Activated gamma-delta T cell treated with Interleukin-2 at 50 U/mL for 16 hours (primary cell): ENCODE measurements around the gene C2orf76.
"Not testable (repeated sequence)": the region's sequence is repeated elsewhere in the genome, so short reads cannot be mapped to it uniquely, and the experiment has no call there.

Source experiments
- DNase-seq: peaks from one replicate; pipeline ENCODE4 v3.0.0-alpha.2; 2020

Gene C2orf76

DNA sequence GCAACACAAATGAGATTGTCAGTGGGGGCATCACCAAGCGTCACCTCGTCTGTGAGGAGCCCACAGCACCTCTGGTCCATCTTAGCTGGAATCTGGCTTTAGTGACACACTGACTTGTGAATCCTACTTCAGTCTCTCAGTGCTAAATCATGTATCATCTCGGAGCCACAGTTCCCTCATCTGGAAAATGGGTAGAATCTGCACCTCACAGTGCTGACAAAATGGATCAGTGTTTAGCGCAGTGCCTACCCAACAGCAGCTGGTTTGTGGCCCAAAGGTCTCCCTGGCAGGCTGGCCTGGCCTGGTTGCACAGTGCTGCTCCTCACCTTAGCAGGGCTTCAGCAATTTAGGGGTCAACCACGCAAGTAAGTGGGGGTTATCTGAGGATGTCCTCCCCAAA is 10.2 kb upstream of the C2orf76 start:
- DNase-seq = no peak

DNA sequence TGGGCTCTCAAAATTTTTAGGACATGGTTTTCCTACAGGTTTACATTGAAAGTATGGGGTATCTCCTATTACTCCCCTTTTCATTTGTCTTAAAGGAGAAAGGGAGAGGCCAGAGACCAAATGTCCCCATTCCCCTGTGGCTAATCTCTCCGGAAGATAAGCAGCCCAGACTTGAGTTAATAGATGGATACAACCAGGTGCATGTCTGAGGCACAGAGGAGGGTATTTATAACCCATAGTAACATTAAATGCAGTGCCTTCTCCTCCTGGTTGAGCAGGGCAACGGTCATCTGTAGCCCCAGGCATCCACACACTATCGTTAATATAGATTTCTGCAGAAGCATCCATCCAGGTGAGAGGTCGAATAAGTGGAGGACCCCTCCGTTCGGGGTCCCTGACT is 9.8 kb upstream of the C2orf76 start:
- not testable (repeated sequence) for DNase-seq

DNA sequence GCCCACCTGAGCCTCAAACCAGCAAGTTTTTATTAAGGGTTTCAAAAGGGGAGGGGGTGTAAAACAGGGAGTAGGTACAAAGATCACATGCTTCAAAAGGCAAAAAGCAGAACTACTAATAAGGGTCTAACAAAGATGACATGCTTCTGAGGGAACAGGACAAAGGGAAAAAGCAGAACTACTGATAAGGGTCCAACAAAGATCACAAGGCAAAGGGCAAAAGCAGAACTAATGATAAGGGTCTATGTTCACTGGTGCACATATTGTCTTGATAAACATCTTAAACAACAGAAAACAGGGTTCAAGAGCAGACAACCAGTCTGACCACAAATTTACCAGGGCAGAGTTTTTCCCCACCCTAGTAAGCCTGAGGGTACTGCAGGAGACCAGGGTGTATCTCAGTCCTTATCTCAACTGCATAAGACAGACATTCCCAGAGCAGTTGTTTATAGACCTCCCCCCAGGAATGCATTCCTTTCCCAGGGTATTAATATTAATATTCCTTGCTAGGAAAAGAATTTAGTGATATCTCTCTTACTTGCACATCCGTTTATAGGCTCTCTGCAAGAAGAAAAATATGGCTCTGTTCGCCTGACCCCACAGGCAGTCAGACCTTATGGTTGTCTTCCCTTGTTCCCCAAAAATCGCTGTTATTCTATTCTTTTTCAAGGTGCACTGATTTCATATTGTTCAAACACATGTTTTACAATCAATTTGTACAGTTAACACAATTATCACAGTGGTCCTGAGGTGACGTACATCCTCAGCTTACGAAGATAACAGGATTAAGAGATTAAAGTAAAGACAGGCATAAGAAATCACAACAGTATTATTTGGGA is 7.5 kb upstream of the C2orf76 start:
- not testable (repeated sequence) for DNase-seq

DNA sequence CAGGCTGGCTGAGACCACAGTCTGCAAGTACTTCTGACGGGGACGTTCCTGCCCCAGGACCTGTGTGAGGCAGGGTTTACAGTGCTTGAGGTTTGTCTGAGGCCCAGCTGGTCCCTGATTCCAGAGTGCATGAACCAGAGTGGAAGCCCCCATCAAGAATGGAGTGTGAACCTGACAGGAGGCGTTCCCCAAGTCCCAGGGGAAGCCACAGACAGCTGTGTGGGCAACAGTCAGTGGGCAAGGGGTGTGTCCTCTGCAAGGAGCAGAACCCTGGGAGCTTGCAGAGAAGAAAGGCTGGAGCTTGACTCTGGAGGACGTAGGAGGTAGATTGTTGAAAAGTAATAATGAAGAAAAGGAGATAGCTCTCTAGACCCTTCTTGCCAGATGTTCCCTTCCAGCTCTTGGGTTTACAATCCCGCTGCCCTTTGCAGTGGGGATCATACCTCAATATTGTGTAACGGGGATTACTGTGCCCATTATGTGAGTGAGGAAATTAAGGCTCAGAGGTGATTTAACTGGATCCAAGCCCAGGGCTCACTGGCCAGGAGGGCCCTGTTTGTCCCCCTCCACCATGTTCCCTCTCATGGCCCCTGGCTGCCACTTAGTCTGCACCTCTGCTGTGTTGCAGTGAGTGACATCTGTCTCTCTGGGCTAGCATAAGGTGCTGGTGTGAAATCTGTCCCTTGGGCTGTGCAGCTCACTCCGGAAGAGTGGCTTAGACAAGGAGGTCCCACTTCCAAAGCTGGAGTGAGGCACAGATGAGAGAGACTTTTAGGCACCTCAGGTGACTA is 6.3 kb upstream of the C2orf76 start:
- DNase-seq = no peak

DNA sequence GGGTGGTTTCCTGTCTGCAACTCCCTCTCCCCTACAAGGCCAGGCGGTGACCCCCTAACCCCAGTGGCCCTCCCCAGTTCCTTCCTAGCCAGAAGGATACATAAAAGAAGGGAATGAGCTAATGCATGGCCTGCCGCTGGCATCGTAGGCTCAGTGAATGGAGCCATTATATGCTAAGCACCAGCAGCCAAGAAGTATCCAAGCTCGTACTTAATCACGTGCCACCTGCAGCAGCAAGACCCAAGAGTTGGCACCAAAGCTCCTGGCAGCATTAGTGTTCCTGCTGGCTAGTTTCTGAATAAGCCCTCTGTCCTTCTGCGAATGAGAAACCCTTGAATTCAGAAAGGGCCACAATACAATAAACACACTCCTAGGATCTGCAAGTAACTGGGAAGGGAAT is 4.5 kb upstream of the C2orf76 start:
- DNase-seq = no peak

DNA sequence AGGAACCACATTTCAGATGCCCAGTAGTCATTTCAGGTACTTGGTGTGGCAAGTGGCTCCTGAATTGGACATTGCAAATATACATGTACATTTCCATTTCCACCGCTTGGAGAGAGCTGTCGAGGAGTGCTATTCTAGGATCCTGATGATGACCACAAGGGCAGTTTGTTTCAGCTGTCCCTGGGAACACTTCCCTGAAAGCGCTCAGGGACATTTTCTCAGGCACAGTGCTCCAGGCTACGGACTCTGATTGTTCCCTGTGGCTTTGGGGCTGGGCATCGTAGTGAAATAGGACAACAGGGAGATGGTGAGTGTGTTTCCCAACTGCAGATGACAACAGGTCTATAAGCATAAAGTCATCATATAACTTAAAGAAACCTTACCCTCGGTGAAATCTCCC is 3.2 kb upstream of the C2orf76 start:
- no peak for DNase-seq

DNA sequence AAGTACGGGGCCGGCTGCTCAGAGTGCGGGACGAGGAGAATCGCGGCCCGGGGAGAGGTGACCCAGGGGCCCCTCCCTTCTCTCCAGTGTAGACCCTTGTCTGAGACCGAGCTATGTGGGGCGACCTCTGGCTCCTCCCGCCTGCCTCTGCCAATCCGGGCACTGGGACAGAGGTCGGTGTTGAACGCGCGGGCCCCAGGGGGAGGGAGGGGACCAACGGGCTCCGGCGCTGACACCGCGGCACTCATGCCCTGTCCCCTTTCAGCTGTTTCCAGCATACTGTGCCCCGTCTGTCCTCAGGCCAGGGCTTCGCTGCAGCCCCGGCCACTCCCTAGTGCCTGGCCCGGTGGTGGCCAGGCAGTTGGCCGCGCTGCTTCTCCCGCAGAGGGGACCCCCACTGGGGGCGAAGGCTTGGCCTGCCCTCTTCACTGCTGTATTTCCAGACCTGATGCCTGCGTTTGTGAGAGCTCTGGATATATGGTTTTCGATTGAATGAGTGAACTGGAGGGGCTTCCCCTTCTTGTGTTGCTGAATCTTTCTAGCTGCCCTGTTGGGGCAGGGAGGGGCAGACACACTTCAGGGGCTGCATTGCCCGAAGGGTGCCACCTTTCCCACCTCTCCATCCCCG is 952 bp upstream of the C2orf76 start:
- peak; percentile 29 for DNase-seq

DNA sequence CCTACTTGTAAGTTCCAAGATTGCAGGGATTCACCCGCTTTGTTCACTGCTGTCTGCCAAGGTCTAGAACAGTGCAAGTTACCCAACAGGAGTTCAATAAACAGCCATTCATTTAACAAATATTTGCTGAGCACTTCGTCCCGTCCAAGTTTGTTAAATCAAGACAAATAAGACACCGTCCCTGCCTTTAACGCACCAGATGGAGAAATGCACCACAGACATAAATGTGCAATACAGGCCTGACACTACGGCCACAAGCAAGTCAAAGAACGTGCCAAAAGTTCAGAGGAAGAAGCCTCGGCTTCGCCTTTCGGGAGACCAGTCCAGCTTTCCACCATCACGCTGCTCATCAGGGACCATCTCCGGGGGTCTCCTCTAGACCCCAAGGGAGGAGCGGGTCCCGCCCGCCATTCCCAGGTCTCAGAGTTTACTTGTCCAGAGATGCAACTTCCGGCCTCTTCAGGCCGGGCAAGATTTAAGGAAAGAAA is 429 bp downstream of the C2orf76 start:
- DNase-seq = no peak

DNA sequence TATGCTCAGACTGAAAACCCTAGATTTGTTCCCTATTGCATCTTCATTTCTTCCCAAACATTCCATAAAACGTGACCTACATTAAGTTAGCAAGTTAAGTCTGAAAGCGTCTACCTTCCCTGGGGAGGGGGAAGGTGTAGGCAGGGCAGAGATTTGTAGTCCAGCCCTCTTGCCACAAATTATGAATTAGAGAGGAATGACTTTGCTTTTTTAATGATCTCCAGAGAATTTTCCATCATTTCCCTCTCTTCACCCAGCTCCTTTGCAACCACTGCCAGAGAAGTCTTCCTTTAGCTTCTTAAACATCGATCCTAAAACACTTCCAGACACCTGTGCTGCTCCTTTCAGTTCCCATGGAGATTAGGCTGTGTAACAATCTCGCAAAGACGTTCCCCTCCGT is 1.2 kb downstream of the C2orf76 start:
- no peak for DNase-seq

DNA sequence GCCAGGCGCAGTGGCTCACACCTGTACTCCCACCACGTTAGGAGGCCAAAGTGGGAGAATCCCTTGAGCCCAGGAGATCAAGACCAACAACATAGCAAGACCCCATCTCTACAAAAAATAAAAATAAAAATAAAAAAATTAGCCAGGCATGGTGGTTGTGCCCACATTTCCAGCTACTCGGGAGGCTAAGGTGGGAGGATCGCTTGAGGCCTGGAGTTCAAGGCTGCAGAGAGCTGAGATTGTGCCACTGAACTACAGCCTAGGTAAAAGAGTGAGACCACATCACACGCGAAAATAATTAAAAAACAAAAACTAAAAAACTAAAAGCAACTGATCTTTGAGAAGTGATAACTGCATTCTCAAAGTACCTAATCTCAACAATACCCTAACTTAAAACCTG is 1.8 kb downstream of the C2orf76 start:
- no peak for DNase-seq

DNA sequence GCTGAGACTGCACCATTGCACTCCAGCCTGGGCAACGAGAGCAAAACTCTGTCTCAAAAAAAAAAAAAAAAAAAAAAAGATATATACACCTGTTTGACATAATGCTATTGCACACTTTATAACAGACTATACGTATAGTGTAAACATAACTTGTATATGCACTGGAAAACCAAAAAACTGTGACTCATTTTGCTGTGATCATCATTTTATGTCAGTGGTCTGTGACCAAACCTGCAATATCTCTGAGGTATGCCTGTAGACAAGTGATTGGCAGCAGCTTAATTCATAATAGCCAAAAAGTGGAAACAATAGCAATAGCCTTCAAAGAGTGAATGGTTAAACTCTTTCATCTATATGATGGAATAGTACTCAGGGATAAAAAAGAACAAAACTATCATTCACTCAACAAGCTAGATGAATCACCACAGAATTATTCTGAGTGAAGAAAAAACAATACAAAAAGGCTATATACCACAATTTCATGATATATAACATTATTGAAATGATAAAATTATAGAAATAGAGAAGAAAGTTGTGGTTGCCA is 6.1 kb downstream of the C2orf76 start:
- DNase-seq = no peak

DNA sequence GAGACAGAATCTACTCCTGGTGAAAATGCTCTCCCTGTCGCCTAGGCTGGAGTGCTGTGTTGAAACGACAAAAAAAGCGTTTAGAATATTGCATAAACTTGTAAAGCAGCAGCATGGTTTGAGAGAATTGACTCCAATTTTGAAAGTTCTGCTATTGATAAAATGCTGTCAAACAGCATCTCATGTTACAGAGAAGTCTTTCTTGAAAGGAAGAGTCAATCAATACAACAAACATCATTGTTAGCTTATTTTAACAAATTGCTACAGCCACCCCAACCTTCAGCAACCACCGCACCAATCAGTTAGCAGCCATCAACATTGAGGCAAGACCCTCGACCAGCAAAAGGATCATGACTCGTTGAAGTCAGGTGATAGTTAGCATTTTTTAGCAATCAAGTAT is 6.9 kb downstream of the C2orf76 start:
- DNase-seq = no peak

DNA sequence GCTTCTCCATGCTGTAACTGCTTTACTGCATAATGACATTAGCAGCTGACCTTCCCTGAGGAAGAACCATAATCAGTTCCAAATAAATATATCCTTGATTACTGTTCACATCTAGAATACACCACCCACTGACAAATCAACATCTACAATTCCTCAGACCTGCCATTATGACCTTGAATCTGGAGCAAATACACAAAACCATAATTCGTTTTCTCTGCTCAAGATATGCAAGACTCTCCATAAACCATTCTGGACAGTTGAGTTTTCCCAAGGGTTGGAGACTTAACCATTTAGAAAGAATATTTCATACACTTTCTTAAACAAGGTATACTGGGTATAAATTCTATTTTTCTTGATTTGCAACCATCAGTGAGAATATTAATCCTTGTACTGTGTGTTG is 11.8 kb downstream of the C2orf76 start:
- DNase-seq = no peak

DNA sequence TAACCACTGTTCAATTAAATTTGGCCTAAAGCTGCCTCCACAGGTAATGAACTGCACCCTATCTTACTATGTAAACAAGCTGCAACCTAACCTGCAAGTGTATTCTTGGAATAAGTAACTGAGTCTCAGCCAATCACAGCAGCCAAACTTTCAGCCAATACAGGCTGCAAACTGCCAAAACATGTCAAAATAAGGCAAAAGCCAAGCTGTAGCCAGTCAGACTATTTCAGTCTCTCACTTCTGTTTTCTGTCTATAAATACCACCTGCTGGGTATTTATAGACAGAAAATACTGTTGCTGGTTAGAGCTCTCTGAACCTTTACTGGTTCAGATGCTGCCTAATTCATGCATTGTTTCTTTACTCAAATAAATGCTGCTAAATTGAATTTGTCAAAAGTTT is 14.3 kb downstream of the C2orf76 start:
- no peak for DNase-seq

DNA sequence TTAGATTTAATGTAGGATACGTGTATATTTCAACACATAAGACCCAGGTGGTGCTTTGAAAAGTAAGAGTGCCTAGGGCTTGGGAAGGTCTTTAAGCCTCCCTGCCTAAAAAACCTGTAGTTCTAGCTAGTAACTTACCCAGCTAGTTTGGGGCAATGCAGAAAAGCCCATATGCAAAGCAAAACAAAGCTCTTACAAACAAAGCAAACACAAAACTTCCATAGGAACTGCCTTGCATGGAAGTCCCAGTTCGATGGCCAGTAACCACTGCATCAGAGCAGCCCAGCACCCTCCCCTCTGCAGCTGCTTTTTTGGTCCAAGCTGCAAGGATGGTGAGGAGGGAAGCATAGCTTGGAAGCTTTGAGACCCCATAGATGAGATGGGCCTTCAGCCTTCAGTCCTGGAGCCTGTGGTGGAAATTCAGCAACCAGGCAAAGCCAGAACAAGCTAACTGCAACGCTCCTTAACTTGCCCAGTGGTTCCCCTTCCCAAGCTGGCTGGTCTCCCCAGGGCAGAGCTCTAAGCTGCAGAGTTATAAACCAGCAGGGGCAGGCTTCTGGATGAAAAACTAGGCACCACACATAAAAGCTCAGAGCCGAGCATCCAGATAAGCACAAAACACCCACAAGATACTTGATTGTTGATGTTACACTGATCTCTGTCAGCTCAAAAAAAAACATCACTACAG is 16.2 kb downstream of the C2orf76 start:
- no peak for DNase-seq

DNA sequence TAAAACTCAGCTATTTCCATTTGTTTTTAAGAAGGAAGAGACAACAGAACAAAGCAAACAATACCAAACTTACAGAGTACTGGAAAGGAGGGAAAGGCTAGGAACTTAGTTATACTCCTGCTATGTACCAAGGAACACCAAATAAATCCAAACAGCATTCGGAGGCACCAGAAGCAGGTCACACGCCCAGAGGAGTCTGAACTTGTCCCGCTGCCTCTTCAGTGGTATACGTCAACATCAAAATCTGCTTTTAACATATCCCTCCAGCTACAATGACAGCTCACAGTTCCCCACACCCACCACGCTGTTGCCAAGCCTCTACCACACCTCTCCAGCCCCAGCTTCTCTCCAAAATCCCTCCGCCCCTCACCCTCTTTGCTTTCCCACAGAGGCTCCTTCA is 17.3 kb downstream of the C2orf76 start:
- DNase-seq = no peak

DNA sequence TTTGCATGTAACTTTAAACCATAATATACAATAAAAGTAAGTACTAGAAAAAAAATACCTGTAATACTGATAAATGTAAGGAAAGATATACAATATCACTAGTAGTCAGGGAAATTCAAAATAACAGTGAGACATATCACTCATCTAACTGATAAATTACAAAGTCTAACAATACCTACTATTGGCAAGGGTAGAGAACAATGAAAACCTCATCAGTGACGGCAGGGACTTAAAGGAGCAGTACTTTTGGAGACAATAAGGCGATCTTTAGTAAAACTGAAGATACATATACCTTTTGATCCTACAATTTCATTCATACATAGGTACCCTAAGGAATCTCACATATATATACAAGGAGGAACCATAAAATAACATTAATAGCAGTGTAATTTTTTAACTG is 24.9 kb downstream of the C2orf76 start:
- DNase-seq = no peak

DNA sequence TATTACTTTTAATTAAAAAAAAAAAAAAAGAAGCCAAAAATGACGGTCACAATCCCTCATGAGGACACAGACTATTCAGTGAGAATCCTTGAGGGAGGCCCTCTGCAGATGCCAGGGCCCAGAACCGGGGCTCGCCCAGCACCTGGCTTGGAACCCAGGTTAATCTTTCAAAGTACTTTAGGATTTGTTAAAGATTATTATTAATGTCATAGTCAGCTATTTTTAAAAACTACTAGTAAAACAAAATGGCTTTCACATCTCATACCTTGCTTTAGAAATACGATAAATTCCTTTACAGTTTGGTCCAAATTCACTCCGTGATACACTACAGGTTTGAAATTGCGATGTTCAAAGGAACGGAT is 27.1 kb downstream of the C2orf76 start:
- no peak for DNase-seq

DNA sequence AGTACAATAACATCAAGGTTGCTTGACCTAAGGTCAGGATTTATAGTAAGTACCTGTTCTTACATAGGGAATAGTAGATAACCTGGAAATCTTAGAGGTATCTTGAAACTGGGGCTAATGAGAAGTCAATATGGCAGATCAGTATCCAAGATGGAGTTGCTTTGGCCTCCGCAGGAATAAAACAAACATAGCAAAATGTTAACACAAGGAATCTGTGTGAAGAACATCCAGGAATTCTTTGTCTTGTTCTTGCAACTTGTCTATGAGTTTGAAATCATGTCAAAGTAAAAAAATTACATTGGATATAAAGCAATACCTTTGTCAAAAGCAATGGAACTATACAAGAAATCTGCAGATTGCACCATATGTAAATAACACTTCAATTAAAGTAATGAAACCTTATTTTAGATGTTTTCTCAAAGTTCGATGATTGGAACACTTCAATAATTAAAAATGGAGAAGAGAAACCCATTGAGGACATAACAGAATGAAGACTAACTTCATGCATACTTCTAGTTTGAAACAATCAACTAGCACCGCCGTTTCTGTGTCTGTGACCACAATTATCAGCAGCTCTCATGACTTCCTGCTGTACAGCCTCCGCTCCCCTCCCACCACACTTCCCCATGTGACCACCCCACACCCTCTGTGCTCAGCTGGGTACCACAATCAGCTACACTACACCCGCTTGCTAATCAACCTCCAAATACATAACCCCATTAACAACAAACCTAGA is 27.6 kb downstream of the C2orf76 start:
- DNase-seq = peak; percentile 56

DNA sequence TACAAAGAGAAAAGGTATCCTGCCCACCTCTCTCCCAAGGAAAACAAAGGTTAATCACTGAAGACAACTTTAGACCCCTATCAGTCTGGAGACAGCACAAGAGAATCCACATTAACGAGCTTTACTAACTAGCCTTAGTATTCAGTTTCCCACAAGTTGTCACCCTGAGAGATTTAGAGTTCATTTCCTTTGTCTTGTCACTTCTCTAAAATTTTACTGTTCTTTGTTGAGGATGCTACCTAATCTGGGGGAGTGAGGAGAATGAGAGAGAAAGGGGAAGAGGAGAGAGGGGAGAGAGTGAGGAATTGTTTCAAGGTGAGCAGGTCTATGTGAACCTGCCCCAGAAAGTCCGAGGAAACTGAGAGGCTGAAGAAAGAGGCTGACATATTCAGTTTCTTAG is 28.4 kb downstream of the C2orf76 start:
- DNase-seq = no peak

DNA sequence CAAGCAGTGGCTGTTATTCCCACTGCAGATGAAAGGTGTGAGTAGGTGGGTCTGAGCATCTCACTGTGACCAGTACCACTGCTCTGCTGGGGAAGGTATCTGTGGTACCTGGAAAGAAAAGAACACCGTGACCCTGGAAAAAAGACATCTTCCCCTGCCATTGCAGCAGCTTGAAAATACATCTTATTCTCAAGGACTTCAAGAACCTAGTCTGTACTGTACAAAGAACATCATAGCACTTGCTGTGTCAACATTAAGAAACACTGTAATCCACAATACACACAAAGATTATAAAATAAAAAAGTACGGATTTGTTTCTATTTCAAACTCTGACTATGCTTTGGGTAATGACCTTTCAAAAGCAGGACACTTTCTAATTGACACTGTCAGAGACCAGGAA is 28.9 kb downstream of the C2orf76 start:
- no peak for DNase-seq

DNA sequence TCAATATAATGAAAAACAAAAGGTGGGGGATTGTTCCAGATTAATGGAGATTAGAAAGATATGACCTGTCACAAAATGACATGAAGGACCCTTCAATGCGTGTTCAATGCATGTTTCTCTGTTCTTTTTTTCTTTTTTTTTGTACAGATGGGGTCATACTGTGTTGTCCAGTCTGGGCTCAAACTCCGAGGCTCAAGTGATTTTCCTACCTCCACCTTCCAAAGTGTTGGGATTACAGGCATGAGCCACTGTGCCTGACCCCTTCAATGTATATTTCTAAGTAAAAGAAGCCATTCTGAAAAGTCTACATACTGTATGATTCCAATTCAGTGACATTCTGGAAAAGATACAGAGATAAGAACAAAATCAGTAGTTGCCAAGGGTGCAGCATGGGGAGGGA is 32.8 kb downstream of the C2orf76 start:
- no peak for DNase-seq
